Measurements from ENCODE around the gene CLHC1.

- TF ChIP-seq, protein P1, sequence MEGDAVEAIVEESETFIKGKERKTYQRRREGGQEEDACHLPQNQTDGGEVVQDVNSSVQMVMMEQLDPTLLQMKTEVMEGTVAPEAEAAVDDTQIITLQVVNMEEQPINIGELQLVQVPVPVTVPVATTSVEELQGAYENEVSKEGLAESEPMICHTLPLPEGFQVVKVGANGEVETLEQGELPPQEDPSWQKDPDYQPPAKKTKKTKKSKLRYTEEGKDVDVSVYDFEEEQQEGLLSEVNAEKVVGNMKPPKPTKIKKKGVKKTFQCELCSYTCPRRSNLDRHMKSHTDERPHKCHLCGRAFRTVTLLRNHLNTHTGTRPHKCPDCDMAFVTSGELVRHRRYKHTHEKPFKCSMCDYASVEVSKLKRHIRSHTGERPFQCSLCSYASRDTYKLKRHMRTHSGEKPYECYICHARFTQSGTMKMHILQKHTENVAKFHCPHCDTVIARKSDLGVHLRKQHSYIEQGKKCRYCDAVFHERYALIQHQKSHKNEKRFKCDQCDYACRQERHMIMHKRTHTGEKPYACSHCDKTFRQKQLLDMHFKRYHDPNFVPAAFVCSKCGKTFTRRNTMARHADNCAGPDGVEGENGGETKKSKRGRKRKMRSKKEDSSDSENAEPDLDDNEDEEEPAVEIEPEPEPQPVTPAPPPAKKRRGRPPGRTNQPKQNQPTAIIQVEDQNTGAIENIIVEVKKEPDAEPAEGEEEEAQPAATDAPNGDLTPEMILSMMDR (IDR thresholded peaks at IDR 0.05; ENCODE audit: borderline replicate concordance, extremely low read depth, low read length, poor library complexity, severe bottlenecking): no peak
- TF ChIP-seq EZH2 (IDR thresholded peaks at IDR 0.05; ENCODE audit: borderline replicate concordance, low read depth, low read length, severe bottlenecking): no peak
Measured at GRCh38 chr2:55156984-55157383, 75.1 kb downstream of the CLHC1 start.

All from DND-41 (cell line).